Right atrium auricular region (tissue), 2 donors: ENCODE data around the gene SMIM33. TPM values are rescaled to one million over a fixed set of nuclear protein-coding genes. Genes with fewer than 3 reads are reported as not detected.

Source experiments
- DNase-seq: peaks from one replicate; pipeline ENCODE4 v3.0.0-alpha.2; 2019; ENCODE audit warnings: low spot score
- H3K27ac ChIP-seq, 2 donors: fragments of 200-600 bp; sonication (generic); 1 replicate in 1 of 2; 2 replicates in 1 of 2; pipeline ENCODE4 v1.5.1; 2016 to 2019
- H3K27me3 ChIP-seq, 2 donors: fragments of 200-600 bp; sonication (generic); one replicate each; pipeline versions ENCODE4 v1.5.1 to v1.6.0; 2017 to 2019
- H3K36me3 ChIP-seq: fragments of 200-600 bp; sonication (generic); one replicate; pipeline ENCODE4 v1.5.1; 2016
- H3K4me1 ChIP-seq, 2 donors: fragments of 200-600 bp; sonication (generic); one replicate each; pipeline versions ENCODE4 v1.5.1 to v1.6.0; 2017 to 2019
- H3K4me3 ChIP-seq, 2 donors: fragments of 200-600 bp; sonication (generic); 1 replicate in 1 of 2; 2 replicates in 1 of 2; pipeline ENCODE4 v1.5.1; 2017 to 2019; ENCODE audit warnings: mild to moderate bottlenecking in 1 of 2, moderate library complexity in 1 of 2
- H3K9me3 ChIP-seq, 2 donors: fragments of 200-600 bp; sonication (generic); one replicate each; pipeline ENCODE4 v1.5.1; 2019
- CTCF ChIP-seq, 2 donors: fragments of 200-600 bp; sonication (generic); IDR thresholded peaks; one replicate each; pipeline ENCODE4 v1.5.1; 2019; ENCODE audit warnings: antibody characterized with exemption in 2 of 2
- total RNA-seq, 2 donors: library from RNA; depleted of rRNA; stranded (reverse); fragments of >200 nt; gene quantifications; one replicate each; pipeline ENCODE4 v1.1.0, GENCODE V29; 2016

Gene SMIM33
- total RNA-seq, 2 donors from 2014 or later, result not detected

GRCh38 chr5:139486201-139486600 is 15.4 kb downstream of the SMIM33 start:
- H3K4me3 ChIP-seq, result no peak overlapping the region
- no peak for TF ChIP-seq CTCF (IDR thresholded peaks at IDR 0.05)
- no peaks in the 10 kb centered on the region for H3K27me3 ChIP-seq
- H3K9me3 ChIP-seq, result no peaks in the 10 kb centered on the region
- H3K4me1 ChIP-seq, result peaks cover 0 to 32% of the 10 kb centered on the region in 2 donors
- no peak for DNase-seq
- H3K27ac ChIP-seq, result no peak overlapping the region
- H3K36me3 ChIP-seq, result no peaks in the 10 kb centered on the region

GRCh38 chr5:139488260-139488659 is 17.5 kb downstream of the SMIM33 start:
- Histone ChIP-seq H3K9me3 (no peaks in the 10 kb centered on the region), H3K36me3 (no peaks in the 10 kb centered on the region), H3K4me1 (peaks cover 0 to 22% of the 10 kb centered on the region in 2 donors), H3K4me3 (no peak overlapping the region), H3K27ac (peak overlapping the region in 1 of 2 donors; percentile 15), H3K27me3 (no peaks in the 10 kb centered on the region)
- DNase-seq, result no peak
- TF ChIP-seq CTCF (IDR thresholded peaks at IDR 0.05), result no peak

- Histone ChIP-seq H3K4me3 (no peak overlapping the region), H3K4me1 (peaks cover 0 to 20% of the 10 kb centered on the region in 2 donors), H3K9me3 (no peaks in the 10 kb centered on the region), H3K27ac (peak overlapping the region in 1 of 2 donors; percentile 17), H3K27me3 (no peaks in the 10 kb centered on the region), H3K36me3 (no peaks in the 10 kb centered on the region)
- no peak for DNase-seq
- TF ChIP-seq CTCF (IDR thresholded peaks at IDR 0.05), result peak in 1 of 2 donors; percentile 31
Measured at GRCh38 chr5:139492700-139493192, 21.9 kb downstream of the SMIM33 start.

- Histone ChIP-seq H3K36me3 (no peaks in the 10 kb centered on the region), H3K9me3 (no peaks in the 10 kb centered on the region), H3K27me3 (no peaks in the 10 kb centered on the region), H3K27ac (no peak overlapping the region), H3K4me1 (peaks cover 0 to 20% of the 10 kb centered on the region in 2 donors), H3K4me3 (no peak overlapping the region)
- no peak for DNase-seq
- no peak for TF ChIP-seq CTCF (IDR thresholded peaks at IDR 0.05)
Measured at GRCh38 chr5:139494256-139494655, 23.5 kb downstream of the SMIM33 start.

- no peak for TF ChIP-seq CTCF (IDR thresholded peaks at IDR 0.05)
- Histone ChIP-seq H3K4me3 (no peak overlapping the region), H3K27me3 (no peaks in the 10 kb centered on the region), H3K36me3 (no peaks in the 10 kb centered on the region), H3K9me3 (no peaks in the 10 kb centered on the region), H3K27ac (no peak overlapping the region), H3K4me1 (peaks cover 0 to 20% of the 10 kb centered on the region in 2 donors)
- no peak for DNase-seq
Measured at GRCh38 chr5:139494832-139495231, 24.0 kb downstream of the SMIM33 start.
